NCI-H226 (cell line): ENCODE results near the gene MFGE8.

ENCODE experiments used
- DNase-seq: peaks from one replicate; pipeline ENCODE4 v3.0.0-alpha.2; 2015

Gene MFGE8

GRCh38 chr15:88866295-88866881, 46.8 kb downstream of the MFGE8 start:
- DNase-seq: no peak

- DNase-seq: peak; percentile 61
Observed at GRCh38 chr15:88865498-88866099, 47.6 kb downstream of the MFGE8 start.

GRCh38 chr15:88864861-88865497, 48.2 kb downstream of the MFGE8 start:
- no peak for DNase-seq

- no peak for DNase-seq
Observed at GRCh38 chr15:88863412-88863811, 49.8 kb downstream of the MFGE8 start.

- no peak for DNase-seq
Observed at GRCh38 chr15:88860212-88860611, 53.0 kb downstream of the MFGE8 start.

GRCh38 chr15:88859550-88859949, 53.6 kb downstream of the MFGE8 start:
- no peak for DNase-seq

- no peak for DNase-seq
Observed at GRCh38 chr15:88858934-88859333, 54.2 kb downstream of the MFGE8 start.

- no peak for DNase-seq
Observed at GRCh38 chr15:88852476-88852875, 60.7 kb downstream of the MFGE8 start.

GRCh38 chr15:88849376-88850072, 63.7 kb downstream of the MFGE8 start:
- DNase-seq: no peak
